Skeletal muscle tissue (tissue), 4 donors: ENCODE measurements around the gene MTSS2. TPM values are rescaled to one million over a fixed set of nuclear protein-coding genes. Genes with fewer than 3 reads are reported as not detected.

Experiments used
- H3K27ac ChIP-seq: one replicate; pipeline ENCODE4 v1.7.0; 2013; ENCODE audit warnings: mild to moderate bottlenecking, low read depth, low read length, inconsistent platforms
- H3K27me3 ChIP-seq, 3 donors: one replicate each; pipeline ENCODE4 v1.7.0; 2013; ENCODE audit warnings: low read length in 3 of 3; ENCODE audit not compliant: control insufficient read depth in 3 of 3, insufficient read depth in 3 of 3
- H3K36me3 ChIP-seq, 3 donors: one replicate each; pipeline ENCODE4 v1.7.0; 2013; ENCODE audit warnings: low read length in 3 of 3; ENCODE audit not compliant: control insufficient read depth in 3 of 3, insufficient read depth in 3 of 3
- H3K4me1 ChIP-seq, 3 donors: one replicate each; pipeline ENCODE4 v1.7.0; 2013; ENCODE audit warnings: low read length in 3 of 3, mild to moderate bottlenecking in 3 of 3; ENCODE audit not compliant: control insufficient read depth in 3 of 3, insufficient read depth in 3 of 3
- H3K4me3 ChIP-seq, 3 donors: one replicate each; pipeline ENCODE4 v1.7.0; 2013; ENCODE audit warnings: low read length in 3 of 3
- H3K9ac ChIP-seq, 3 donors: one replicate each; pipeline ENCODE4 v1.7.0; 2013; ENCODE audit warnings: low read length in 3 of 3, mild to moderate bottlenecking in 3 of 3, moderate library complexity in 2 of 3, low read depth in 1 of 3
- H3K9me3 ChIP-seq, 3 donors: one replicate each; pipeline ENCODE4 v1.7.0; 2013; ENCODE audit warnings: low read length in 3 of 3; ENCODE audit not compliant: control insufficient read depth in 3 of 3
- total RNA-seq: library from RNA; depleted of rRNA; stranded (reverse); fragments of >200 nt; gene quantifications from one replicate; pipeline ENCODE4 v1.2.3, GENCODE V29; 2014
- donor health status: Osteomylitis.

Gene MTSS2, protein sequence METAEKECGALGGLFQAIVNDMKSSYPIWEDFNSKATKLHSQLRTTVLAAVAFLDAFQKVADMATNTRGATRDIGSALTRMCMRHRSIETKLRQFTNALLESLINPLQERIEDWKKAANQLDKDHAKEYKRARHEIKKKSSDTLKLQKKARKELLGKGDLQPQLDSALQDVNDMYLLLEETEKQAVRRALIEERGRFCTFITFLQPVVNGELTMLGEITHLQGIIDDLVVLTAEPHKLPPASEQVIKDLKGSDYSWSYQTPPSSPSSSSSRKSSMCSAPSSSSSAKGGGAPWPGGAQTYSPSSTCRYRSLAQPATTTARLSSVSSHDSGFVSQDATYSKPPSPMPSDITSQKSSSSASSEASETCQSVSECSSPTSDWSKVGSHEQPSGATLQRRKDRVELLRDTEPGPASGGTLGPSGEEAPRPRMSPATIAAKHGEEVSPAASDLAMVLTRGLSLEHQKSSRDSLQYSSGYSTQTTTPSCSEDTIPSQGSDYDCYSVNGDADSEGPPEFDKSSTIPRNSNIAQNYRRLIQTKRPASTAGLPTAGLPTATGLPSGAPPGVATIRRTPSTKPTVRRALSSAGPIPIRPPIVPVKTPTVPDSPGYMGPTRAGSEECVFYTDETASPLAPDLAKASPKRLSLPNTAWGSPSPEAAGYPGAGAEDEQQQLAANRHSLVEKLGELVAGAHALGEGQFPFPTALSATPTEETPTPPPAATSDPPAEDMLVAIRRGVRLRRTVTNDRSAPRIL
- total RNA-seq, result 18.8 TPM

DNA sequence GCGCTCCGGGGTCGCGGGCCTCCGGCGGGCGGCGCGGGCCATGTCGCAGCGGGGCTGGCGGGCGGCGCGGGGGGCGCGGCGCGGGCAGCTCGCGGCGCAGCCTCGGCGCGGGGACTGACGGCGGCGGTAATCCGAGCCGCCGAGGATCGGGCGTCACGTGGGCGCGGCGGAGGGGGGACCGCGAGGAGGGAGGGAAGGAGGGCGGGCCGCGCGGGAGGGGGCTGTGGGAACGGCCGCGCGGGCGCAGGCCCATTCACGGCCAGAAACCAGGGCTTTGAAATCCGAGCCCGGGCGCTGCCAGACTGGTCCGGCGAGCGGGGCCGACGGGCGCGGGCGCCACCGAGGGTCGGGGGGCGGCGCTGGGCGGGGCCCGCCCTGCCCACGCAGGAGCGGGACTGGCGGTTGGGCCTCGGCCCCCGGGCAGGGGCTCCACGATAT lies at the start of gene MTSS2:
TSS of gene MTSS2 (minus strand) at position 116 of the 438 bp plus-strand sequence. CDS start 262 bp downstream, outside the sequence.
- peak within 1 kb of the TSS; percentile 96 for H3K27ac ChIP-seq
- peaks cover 80 to 89% (median 87%) of the 10 kb centered on the region in 3 donors for H3K4me1 ChIP-seq
- H3K36me3 ChIP-seq, result peaks cover 0 to 5% (median 0%) of the 10 kb centered on the region in 3 donors
- peak within 1 kb of the TSS; percentile 72 to 83 (median 77) for H3K4me3 ChIP-seq
- no peaks in the 10 kb centered on the region for H3K9me3 ChIP-seq
- no peaks in the 10 kb centered on the region for H3K27me3 ChIP-seq
- peak within 1 kb of the TSS; percentile 69 to 89 (median 77) for H3K9ac ChIP-seq

DNA sequence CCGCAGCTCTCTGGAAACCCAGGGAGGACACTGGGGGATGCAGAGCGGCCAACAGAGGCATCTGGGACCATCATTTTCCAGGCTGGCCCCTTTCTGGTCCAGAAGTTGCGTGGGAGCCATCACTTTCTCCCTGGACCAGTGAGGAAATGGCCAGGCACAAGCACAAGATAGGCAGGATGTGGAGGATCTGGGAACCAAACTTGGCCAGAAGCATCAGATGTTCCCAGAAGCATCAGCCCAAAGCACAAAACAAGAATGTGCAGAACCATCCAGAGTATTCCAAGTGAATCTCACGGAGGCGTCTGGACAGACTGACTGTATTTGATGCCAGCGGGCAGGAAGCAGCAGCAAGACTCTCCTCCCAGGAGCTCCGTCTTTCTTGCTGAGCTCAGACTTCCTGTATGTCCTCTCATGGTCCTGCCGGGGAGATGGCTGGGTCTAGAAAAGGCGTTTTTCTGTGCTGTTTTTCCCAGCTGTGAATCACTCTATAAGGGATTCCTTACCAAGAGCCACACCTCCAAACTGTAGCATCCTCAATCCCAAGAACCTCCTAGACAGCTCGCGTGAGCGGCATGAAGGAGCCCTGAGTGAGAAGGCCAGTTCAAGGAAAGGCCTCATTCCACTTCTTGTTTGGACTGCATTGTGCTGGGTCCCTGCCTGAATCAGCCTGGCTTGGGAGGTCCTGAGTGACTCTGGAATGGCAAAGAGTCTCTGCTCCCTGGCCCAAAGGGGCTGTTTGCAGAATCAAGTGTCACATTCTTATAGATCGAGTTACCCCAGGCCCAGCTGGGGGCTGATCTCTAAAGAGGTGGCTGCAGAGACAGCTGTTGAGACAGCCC lies 49.5 kb upstream of the MTSS2 start:
- H3K4me3 ChIP-seq, result no peak overlapping the region
- H3K9me3 ChIP-seq, result no peaks in the 10 kb centered on the region
- H3K36me3 ChIP-seq, result no peaks in the 10 kb centered on the region
- H3K27me3 ChIP-seq, result no peaks in the 10 kb centered on the region
- peak overlapping the region in 2 of 3 donors; percentile 21 to 62 for H3K9ac ChIP-seq
- peak overlapping the region; percentile 91 for H3K27ac ChIP-seq
- peaks cover 56 to 59% (median 57%) of the 10 kb centered on the region in 3 donors for H3K4me1 ChIP-seq

DNA sequence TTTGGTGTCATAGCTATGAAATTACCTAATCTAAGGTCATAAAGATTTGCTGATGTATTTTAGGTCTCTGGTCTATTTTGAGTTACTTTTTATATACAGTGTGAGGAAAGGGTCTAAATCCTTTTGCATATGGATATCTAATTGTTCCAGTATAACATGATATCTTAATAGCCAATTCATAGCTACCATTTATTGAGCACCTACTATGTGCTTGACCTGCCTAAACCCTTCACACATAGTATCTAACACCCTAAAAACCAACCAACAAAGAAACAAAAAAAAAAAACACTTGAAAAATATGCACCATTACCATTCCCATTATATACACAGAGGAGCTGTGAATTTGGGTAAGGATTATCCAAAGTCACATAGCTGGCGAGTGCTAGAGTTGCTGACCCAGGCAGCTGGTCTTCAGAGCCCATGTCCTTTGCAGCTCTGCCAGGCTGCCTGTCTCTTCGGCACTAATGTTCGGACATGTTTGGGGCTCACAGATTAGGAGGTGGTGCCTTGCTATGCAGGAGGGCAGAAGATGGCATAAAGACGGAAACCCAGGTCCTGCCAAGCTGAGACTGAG lies 48.8 kb upstream of the MTSS2 start:
- no peak overlapping the region for H3K9ac ChIP-seq
- no peaks in the 10 kb centered on the region for H3K36me3 ChIP-seq
- no peak overlapping the region for H3K4me3 ChIP-seq
- no peaks in the 10 kb centered on the region for H3K27me3 ChIP-seq
- peaks cover 58 to 64% (median 63%) of the 10 kb centered on the region in 3 donors for H3K4me1 ChIP-seq
- H3K9me3 ChIP-seq, result no peaks in the 10 kb centered on the region
- H3K27ac ChIP-seq, result peak overlapping the region; percentile 91

DNA sequence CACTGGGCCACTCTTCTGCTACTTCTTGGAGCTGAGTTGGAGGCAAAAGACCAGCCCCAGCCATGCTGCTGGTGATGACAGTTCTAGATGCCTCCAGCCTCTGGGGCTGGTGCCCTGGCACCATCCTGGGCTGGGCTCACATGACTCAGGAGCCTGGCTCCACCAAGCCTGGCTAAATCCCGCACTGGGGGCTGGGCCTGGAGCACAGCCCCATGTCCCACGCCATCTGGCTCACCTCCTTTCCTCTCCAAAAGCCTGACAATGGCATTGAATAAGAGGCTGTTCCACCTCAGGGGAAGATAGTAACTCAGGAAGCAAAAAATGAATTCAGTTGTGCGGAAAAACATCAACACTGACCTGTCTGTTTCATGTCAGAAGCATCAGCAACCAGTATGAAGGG lies 45.1 kb upstream of the MTSS2 start:
- Histone ChIP-seq H3K9ac (no peak overlapping the region), H3K36me3 (peaks cover 0 to 4% (median 0%) of the 10 kb centered on the region in 3 donors), H3K4me3 (peak overlapping the region in 1 of 3 donors; percentile 41), H3K9me3 (no peaks in the 10 kb centered on the region), H3K27ac (peak overlapping the region; percentile 45), H3K4me1 (peaks cover 43 to 54% (median 48%) of the 10 kb centered on the region in 3 donors), H3K27me3 (no peaks in the 10 kb centered on the region)

DNA sequence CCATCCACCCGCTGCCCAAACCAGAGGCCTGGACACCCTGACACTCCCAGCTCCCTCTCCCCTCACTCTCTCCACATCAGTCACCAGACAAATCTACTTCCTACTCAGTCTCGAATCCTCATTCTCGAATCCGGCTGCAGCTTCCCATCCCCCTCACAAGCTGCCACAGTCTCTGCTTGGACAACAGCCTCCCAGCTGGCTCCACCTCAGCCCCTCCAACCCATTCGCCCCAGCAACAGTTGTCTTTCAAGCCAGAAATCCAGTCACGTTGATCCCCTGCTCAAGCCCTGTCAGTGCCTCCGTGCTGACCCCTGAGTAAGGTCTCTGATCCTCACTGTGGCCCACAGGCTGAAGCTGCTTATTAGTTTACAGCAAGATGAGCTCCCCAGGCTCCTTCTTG lies 44.2 kb upstream of the MTSS2 start:
- no peak overlapping the region for H3K4me3 ChIP-seq
- peaks cover 43 to 54% (median 48%) of the 10 kb centered on the region in 3 donors for H3K4me1 ChIP-seq
- H3K27ac ChIP-seq, result peak overlapping the region; percentile 45
- H3K36me3 ChIP-seq, result peaks cover 0 to 4% (median 0%) of the 10 kb centered on the region in 3 donors
- no peak overlapping the region for H3K9ac ChIP-seq
- H3K27me3 ChIP-seq, result no peaks in the 10 kb centered on the region
- no peaks in the 10 kb centered on the region for H3K9me3 ChIP-seq

DNA sequence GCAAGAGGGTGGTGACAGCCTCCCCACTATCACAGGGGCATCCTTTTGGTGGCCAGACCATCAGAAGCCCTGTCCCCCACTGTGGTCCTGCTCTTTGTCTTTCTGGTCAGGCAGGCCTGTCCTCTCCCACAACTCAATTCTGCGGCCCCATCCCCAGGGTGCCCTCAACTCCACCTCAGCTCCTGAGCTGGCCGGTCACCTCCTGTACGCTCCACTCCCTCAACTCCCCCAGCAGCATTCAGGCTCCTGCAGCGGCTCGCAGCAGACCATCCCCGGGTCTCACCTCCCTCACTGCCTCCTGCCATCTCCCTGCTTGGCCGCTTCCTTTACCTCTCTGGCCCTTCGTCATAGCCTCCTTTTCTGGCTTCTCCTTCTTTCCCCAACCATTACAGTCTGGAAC lies 43.4 kb upstream of the MTSS2 start:
- no peaks in the 10 kb centered on the region for H3K27me3 ChIP-seq
- no peak overlapping the region for H3K27ac ChIP-seq
- H3K36me3 ChIP-seq, result peaks cover 0 to 4% (median 0%) of the 10 kb centered on the region in 3 donors
- peaks cover 41 to 57% (median 50%) of the 10 kb centered on the region in 3 donors for H3K4me1 ChIP-seq
- no peak overlapping the region for H3K9ac ChIP-seq
- H3K4me3 ChIP-seq, result no peak overlapping the region
- H3K9me3 ChIP-seq, result no peaks in the 10 kb centered on the region

DNA sequence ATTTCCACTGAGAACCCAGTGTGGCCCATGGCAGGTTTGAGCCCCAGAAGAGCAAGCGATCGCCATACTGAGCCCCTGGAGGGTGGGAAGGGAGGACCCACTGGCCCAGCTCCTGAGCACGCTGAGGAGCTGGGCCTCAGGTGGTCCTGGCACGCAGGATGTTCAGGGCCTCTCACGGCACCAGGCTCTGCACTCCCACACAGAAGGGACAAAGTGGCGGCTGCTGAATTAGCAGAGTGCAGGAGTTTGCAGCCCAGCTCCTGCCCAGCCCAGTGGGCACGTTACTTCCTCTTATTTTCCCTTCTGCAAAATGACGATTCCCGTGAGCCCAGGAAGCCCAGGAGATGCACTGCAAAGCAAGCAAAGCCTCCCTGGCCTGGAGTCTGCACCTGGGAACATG lies 42.3 kb upstream of the MTSS2 start:
- Histone ChIP-seq H3K9me3 (no peaks in the 10 kb centered on the region), H3K4me1 (peaks cover 41 to 54% (median 50%) of the 10 kb centered on the region in 3 donors)

DNA sequence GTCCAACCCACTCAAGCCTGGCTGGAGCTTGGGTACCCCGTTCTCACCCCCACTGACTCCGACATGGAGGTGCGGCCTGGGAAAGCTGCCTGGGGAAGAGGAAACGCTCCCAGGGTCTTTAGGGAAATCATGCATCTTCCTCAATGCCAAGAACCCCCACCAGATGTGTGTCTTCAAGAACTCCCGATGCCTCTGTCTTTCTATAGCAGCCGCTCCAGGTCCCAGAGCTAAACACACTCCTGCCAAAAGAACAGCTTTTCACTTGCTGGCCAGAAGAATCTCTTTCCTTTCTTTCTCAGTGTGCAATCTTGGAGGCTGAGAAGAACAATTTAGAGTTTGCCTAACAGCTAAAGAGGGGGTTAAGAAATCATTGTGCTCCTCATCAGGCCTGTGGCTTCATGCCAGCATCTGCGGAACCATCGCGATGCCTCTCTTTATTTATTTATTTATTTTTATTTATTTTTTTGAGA lies 41.1 kb upstream of the MTSS2 start:
- H3K4me1 ChIP-seq, result peaks cover 41 to 54% (median 50%) of the 10 kb centered on the region in 3 donors

More for the DNA sequence above, 42.3 kb upstream of the MTSS2 start:
- H3K27me3 ChIP-seq, result no peaks in the 10 kb centered on the region
- no peak overlapping the region for H3K27ac ChIP-seq
- no peak overlapping the region for H3K4me3 ChIP-seq
- no peak overlapping the region for H3K9ac ChIP-seq
- peaks cover 0 to 6% (median 0%) of the 10 kb centered on the region in 3 donors for H3K36me3 ChIP-seq

More for the DNA sequence above, 41.1 kb upstream of the MTSS2 start:
- Histone ChIP-seq H3K27me3 (no peaks in the 10 kb centered on the region), H3K4me3 (no peak overlapping the region), H3K9me3 (no peaks in the 10 kb centered on the region), H3K36me3 (peaks cover 0 to 6% (median 0%) of the 10 kb centered on the region in 3 donors), H3K27ac (peak overlapping the region; percentile 89), H3K9ac (peak overlapping the region in 1 of 3 donors; percentile 77)
